HEK293T (cell line): ENCODE results near the gene EME2.
"Not testable (repeated sequence)": the region's sequence is repeated elsewhere in the genome, so short reads cannot be mapped to it uniquely, and the experiment has no call there.

Experiments
- CTCF ChIA-PET: fragments of 350-600 bp; formaldehyde crosslinking; extraction: SDS; loops from one replicate; lab custom pipeline; 2021; ENCODE audit warnings: antibody characterized with exemption, inconsistent platforms; lab: Yijun Ruan, JAX
- POLR2A ChIA-PET: fragments of 350-600 bp; formaldehyde crosslinking; extraction: SDS; loops from one replicate; lab custom pipeline; 2020; ENCODE audit warnings: antibody characterized with exemption, inconsistent platforms; lab: Yijun Ruan, JAX
- DNase-seq: peaks from one replicate; pipeline ENCODE4 v3.0.0; 2012; ENCODE audit warnings: mixed read lengths; ENCODE audit errors: extremely low spot score
- ARNT ChIP-seq: fragments of 450-650 bp; IDR thresholded peaks from 2 replicates; pipeline ENCODE4 v1.6.1; 2017; ENCODE audit warnings: mild to moderate bottlenecking
- BHLHE40 ChIP-seq: fragments of 450-650 bp; IDR thresholded peaks from 2 replicates; pipeline ENCODE4 v1.6.1; 2016; ENCODE audit warnings: mild to moderate bottlenecking, moderate library complexity, borderline replicate concordance
- CTBP1 ChIP-seq: fragments of 450-650 bp; IDR thresholded peaks from 2 replicates; pipeline ENCODE4 v1.6.1; 2016; ENCODE audit warnings: borderline replicate concordance
- ELF4 ChIP-seq: fragments of 450-650 bp; IDR thresholded peaks from 2 replicates; pipeline ENCODE4 v1.6.1; 2017; ENCODE audit warnings: antibody characterized with exemption
- FOXA1 ChIP-seq: fragments of 450-650 bp; IDR thresholded peaks from 2 replicates; pipeline ENCODE4 v1.6.1; 2016; ENCODE audit warnings: mild to moderate bottlenecking
- FOXK2 ChIP-seq: fragments of 450-650 bp; IDR thresholded peaks from 2 replicates; pipeline ENCODE4 v1.6.1; 2016; ENCODE audit warnings: mild to moderate bottlenecking
- FOXM1 ChIP-seq: fragments of 450-650 bp; IDR thresholded peaks from 2 replicates; pipeline ENCODE4 v1.6.1; 2017; ENCODE audit warnings: mild to moderate bottlenecking, borderline replicate concordance
- HDGF ChIP-seq: fragments of 450-650 bp; IDR thresholded peaks from 2 replicates; pipeline ENCODE4 v1.6.1; 2017; ENCODE audit warnings: antibody characterized with exemption, borderline replicate concordance
- L3MBTL2 ChIP-seq: fragments of 450-650 bp; conservative IDR thresholded peaks from 2 replicates; pipeline ENCODE4 v1.6.1; 2016; ENCODE audit warnings: mild to moderate bottlenecking
- LEF1 ChIP-seq: fragments of 450-650 bp; IDR thresholded peaks from 2 replicates; pipeline ENCODE4 v1.6.1; 2017; ENCODE audit warnings: mild to moderate bottlenecking, borderline replicate concordance
- NFRKB ChIP-seq: fragments of 450-650 bp; IDR thresholded peaks from 2 replicates; pipeline ENCODE4 v1.6.1; 2016; ENCODE audit warnings: mild to moderate bottlenecking, moderate library complexity
- SP1 ChIP-seq: fragments of 450-650 bp; IDR thresholded peaks from 2 replicates; pipeline ENCODE4 v1.6.1; 2017
- SUZ12 ChIP-seq: fragments of 450-650 bp; IDR thresholded peaks from 2 replicates; pipeline ENCODE4 v1.6.1; 2016; ENCODE audit warnings: mild to moderate bottlenecking
- TARDBP ChIP-seq: fragments of 450-650 bp; IDR thresholded peaks from 2 replicates; pipeline ENCODE4 v1.6.1; 2016
- ZNF384 ChIP-seq: fragments of 450-650 bp; IDR thresholded peaks from 2 replicates; pipeline ENCODE4 v1.6.1; 2016
- TF ChIP-seq, protein P1 (sequence below): fragments of 450-650 bp; IDR thresholded peaks from 2 replicates; pipeline ENCODE4 v1.6.1; 2016

EME2 gene

GRCh38 chr16:1791943-1792812, 19.6 kb downstream of the EME2 start:
- no peak for DNase-seq
- ChIA-PET CTCF (no interaction called here), POLR2A (interaction anchor here (0.8 to 2.9 kb wide), 2 partner anchors 9 to 12 kb away, joined by 3 to 25 read pairs; partner anchors contain the start of genes NUBP2 and SPSB3)
- TF ChIP-seq FOXA1 = no peak

- CTCF ChIA-PET = no interaction called here
- POLR2A ChIA-PET = interaction anchor here (0.8 to 2.9 kb wide), 3 partner anchors 10 to 13 kb away, joined by 3 to 25 read pairs (median 3); partner anchors contain the start of genes NUBP2 and SPSB3
- DNase-seq = no peak
- TF ChIP-seq FOXA1 (no peak), SUZ12 (no peak), ZNF384 (no peak), BHLHE40 (no peak), SP1 (no peak), ARNT (no peak), L3MBTL2 (no peak), NFRKB (no peak), HDGF (no peak), LEF1 (no peak), ELF4 (no peak), TARDBP (no peak), FOXK2 (no peak), FOXM1 (no peak), CTBP1 (no peak)
- TF ChIP-seq, protein P1, sequence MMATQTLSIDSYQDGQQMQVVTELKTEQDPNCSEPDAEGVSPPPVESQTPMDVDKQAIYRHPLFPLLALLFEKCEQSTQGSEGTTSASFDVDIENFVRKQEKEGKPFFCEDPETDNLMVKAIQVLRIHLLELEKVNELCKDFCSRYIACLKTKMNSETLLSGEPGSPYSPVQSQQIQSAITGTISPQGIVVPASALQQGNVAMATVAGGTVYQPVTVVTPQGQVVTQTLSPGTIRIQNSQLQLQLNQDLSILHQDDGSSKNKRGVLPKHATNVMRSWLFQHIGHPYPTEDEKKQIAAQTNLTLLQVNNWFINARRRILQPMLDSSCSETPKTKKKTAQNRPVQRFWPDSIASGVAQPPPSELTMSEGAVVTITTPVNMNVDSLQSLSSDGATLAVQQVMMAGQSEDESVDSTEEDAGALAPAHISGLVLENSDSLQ = no peak
These were observed 20.4 kb downstream of the EME2 start for GRCh38 chr16:1792836-1793577.

- CTCF ChIA-PET = no interaction called here
- POLR2A ChIA-PET = interaction anchor here (1.1 to 2.9 kb wide), 2 partner anchors 10 to 11 kb away, joined by 3 to 25 read pairs; partner anchors contain the start of genes NUBP2 and SPSB3
- DNase-seq = no peak
- TF ChIP-seq L3MBTL2 (no peak), SP1 (no peak), FOXM1 (no peak), ELF4 (no peak), HDGF (no peak), SUZ12 (no peak), ARNT (no peak), TARDBP (no peak), NFRKB (no peak)
These were observed 21.1 kb downstream of the EME2 start, which contains the start of gene IGFALS for GRCh38 chr16:1793578-1794220. Gene IGFALS (minus strand): TSS chr16:1793705. CDS start chr16:1793652, 53 bp downstream.

- ChIA-PET CTCF (no interaction called here), POLR2A (interaction anchor here (1.1 kb wide), 1 partner anchor 9 kb away, joined by 3 read pairs; no protein-coding TSS in a partner anchor)
- TF ChIP-seq ELF4 = no peak
- TF ChIP-seq CTBP1 = no peak
- no peak for TF ChIP-seq L3MBTL2
- TF ChIP-seq FOXA1 = no peak
- no peak for TF ChIP-seq NFRKB
- TF ChIP-seq FOXK2 = no peak
- no peak for DNase-seq
These were observed 21.7 kb downstream of the EME2 start for GRCh38 chr16:1794221-1794871.

GRCh38 chr16:1794908-1795666, 22.5 kb downstream of the EME2 start:
- TF ChIP-seq CTBP1 (no peak), FOXK2 (no peak), LEF1 (no peak), FOXM1 (no peak), SUZ12 (no peak), TARDBP (no peak), FOXA1 (no peak)
- DNase-seq = no peak
- ChIA-PET POLR2A (no interaction called here), CTCF (no interaction called here)

- CTCF ChIA-PET, DNase-seq, POLR2A ChIA-PET: not testable (repeated sequence)
These were observed 26.7 kb downstream of the EME2 start for GRCh38 chr16:1799263-1799662.
